ENCODE measurements around the gene DBR1. TPM values are rescaled to one million over a fixed set of nuclear protein-coding genes. Genes with fewer than 3 reads are reported as not detected.

DBR1 gene
- total and polyA plus RNA-seq, 2 experiments from 2014 or later: 9.7 to 17.2 TPM

GRCh38 chr3:138140940-138141339 is 33.8 kb downstream of the DBR1 start (continued):
- TF ChIP-seq, protein P1, sequence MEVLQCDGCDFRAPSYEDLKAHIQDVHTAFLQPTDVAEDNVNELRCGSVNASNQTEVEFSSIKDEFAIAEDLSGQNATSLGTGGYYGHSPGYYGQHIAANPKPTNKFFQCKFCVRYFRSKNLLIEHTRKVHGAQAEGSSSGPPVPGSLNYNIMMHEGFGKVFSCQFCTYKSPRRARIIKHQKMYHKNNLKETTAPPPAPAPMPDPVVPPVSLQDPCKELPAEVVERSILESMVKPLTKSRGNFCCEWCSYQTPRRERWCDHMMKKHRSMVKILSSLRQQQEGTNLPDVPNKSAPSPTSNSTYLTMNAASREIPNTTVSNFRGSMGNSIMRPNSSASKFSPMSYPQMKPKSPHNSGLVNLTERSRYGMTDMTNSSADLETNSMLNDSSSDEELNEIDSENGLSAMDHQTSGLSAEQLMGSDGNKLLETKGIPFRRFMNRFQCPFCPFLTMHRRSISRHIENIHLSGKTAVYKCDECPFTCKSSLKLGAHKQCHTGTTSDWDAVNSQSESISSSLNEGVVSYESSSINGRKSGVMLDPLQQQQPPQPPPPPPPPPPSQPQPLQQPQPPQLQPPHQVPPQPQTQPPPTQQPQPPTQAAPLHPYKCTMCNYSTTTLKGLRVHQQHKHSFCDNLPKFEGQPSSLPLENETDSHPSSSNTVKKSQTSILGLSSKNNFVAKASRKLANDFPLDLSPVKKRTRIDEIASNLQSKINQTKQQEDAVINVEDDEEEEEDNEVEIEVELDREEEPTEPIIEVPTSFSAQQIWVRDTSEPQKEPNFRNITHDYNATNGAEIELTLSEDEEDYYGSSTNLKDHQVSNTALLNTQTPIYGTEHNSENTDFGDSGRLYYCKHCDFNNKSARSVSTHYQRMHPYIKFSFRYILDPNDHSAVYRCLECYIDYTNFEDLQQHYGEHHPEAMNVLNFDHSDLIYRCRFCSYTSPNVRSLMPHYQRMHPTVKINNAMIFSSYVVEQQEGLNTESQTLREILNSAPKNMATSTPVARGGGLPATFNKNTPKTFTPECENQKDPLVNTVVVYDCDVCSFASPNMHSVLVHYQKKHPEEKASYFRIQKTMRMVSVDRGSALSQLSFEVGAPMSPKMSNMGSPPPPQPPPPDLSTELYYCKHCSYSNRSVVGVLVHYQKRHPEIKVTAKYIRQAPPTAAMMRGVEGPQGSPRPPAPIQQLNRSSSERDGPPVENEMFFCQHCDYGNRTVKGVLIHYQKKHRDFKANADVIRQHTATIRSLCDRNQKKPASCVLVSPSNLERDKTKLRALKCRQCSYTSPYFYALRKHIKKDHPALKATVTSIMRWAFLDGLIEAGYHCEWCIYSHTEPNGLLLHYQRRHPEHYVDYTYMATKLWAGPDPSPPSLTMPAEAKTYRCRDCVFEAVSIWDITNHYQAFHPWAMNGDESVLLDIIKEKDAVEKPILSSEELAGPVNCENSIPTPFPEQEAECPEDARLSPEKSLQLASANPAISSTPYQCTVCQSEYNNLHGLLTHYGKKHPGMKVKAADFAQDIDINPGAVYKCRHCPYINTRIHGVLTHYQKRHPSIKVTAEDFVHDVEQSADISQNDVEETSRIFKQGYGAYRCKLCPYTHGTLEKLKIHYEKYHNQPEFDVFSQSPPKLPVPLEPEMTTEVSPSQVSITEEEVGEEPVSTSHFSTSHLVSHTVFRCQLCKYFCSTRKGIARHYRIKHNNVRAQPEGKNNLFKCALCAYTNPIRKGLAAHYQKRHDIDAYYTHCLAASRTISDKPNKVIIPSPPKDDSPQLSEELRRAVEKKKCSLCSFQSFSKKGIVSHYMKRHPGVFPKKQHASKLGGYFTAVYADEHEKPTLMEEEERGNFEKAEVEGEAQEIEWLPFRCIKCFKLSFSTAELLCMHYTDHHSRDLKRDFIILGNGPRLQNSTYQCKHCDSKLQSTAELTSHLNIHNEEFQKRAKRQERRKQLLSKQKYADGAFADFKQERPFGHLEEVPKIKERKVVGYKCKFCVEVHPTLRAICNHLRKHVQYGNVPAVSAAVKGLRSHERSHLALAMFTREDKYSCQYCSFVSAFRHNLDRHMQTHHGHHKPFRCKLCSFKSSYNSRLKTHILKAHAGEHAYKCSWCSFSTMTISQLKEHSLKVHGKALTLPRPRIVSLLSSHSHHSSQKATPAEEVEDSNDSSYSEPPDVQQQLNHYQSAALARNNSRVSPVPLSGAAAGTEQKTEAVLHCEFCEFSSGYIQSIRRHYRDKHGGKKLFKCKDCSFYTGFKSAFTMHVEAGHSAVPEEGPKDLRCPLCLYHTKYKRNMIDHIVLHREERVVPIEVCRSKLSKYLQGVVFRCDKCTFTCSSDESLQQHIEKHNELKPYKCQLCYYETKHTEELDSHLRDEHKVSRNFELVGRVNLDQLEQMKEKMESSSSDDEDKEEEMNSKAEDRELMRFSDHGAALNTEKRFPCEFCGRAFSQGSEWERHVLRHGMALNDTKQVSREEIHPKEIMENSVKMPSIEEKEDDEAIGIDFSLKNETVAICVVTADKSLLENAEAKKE (CRISPR knock-in tag; IDR thresholded peaks at IDR 0.05): no peak
- TF ChIP-seq CTCF (conservative IDR thresholded peaks at IDR 0.05; ENCODE audit: low read depth in 2 of 2) (no peak), ZNF114 (CRISPR knock-in tag; IDR thresholded peaks at IDR 0.05) (no peak), CREB1 (CRISPR knock-in tag; IDR thresholded peaks at IDR 0.05; ENCODE audit: low read depth) (no peak)

DNA sequence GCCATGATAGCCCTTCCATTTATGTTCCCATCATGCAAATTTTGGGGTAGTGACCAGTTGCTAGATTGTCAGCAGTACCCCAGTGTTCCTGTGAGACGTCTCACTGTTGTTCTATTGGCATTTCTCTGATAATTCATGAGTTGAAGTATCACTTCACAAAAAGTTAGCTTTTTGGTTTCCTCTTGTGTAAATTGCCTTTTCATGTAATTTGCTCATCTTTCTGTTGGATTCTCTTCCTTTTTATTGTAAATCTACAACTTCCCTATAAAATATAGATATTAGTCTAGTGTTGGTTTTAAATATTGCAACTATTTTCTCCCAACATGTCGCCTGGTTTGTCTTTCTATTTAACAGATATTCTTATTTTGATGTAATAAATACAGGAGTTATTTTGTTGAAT is 35.0 kb downstream of the DBR1 start:
- Histone ChIP-seq H2AFZ (no peak overlapping the region), H3K79me2 (replicated peaks; ENCODE audit: insufficient read depth) (no peaks in the 10 kb centered on the region), H3K36me3 (ENCODE audit: insufficient read depth) (no peaks in the 10 kb centered on the region), H3K9me2 (ENCODE audit: insufficient read depth) (peaks cover 27% of the 10 kb centered on the region), H3K27me3 (ENCODE audit: insufficient read depth) (no peaks in the 10 kb centered on the region), H3K4me3 (no peak overlapping the region), H3K4me1 (ENCODE audit: insufficient read depth) (no peaks in the 10 kb centered on the region), H3K4me2 (no peak overlapping the region), H4K20me1 (replicated peaks; ENCODE audit: insufficient read depth) (no peaks in the 10 kb centered on the region), H3F3A (replicated peaks; ENCODE audit: low read depth) (no peaks in the 10 kb centered on the region), H3K27ac (ENCODE audit: low read depth) (no peak overlapping the region)
- Mint-ChIP-seq H3K4me3 (no peak overlapping the region), H3K27ac (no peak overlapping the region), H3K36me3 (ENCODE audit: low read depth) (no peaks in the 10 kb centered on the region), H3K9me3 (no peaks in the 10 kb centered on the region; the same call in 2 of the 3 replicates), H3K4me1 (peaks cover 4% of the 10 kb centered on the region; the same call in 2 of the 3 replicates), H3K27me3 (ENCODE audit: insufficient read depth, low read depth, poor library complexity) (no peaks in the 10 kb centered on the region)
- DNase-seq (ENCODE audit: low spot score): no peak
- ATAC-seq: no peak
- no peak for TF ChIP-seq ZNF114 (CRISPR knock-in tag; IDR thresholded peaks at IDR 0.05)
